ENCODE measurements around the gene MYH7. TPM values are rescaled to one million over a fixed set of nuclear protein-coding genes. Genes with fewer than 3 reads are reported as not detected.

MYH7 gene
- total and polyA plus RNA-seq, 2 of the 4 experiments (the other 2 are of a cell fraction), result not detected

- no peak overlapping the region for H2AFZ ChIP-seq (replicated peaks; ENCODE audit: low read length, poor library complexity)
- no CpG with 5 or more reads among the region's 4 CpGs for WGBS, 2 experiments (ENCODE audit: extremely low coverage in 2 of 2, insufficient read length in 1 of 2)
- H4K91ac ChIP-seq (ENCODE audit: insufficient read depth, low read depth, low read length), result no peak overlapping the region
- no peak overlapping the region for H2BK15ac ChIP-seq (ENCODE audit: low read depth, low read length)
- H2BK5ac ChIP-seq (ENCODE audit: low read depth, low read length, poor library complexity, severe bottlenecking), result no peak overlapping the region
- H4K8ac ChIP-seq (ENCODE audit: low read depth in 2 of 2, low read length in 2 of 2), result no peak overlapping the region
- H3K79me1 ChIP-seq (ENCODE audit: low read depth in 1 of 2, low read length in 2 of 2), result no peaks in the 10 kb centered on the region
- no peaks in the 10 kb centered on the region for H4K20me1 ChIP-seq (ENCODE audit: insufficient read depth, low read length)
- no peak overlapping the region for H2BK120ac ChIP-seq (ENCODE audit: low read depth, low read length)
- H3K4me3 ChIP-seq (ENCODE audit: insufficient read depth, low read depth, low read length), result no peak overlapping the region
- H3K9me3 ChIP-seq (ENCODE audit: control insufficient read depth, insufficient read depth, low read length), result no peaks in the 10 kb centered on the region
- ATAC-seq (ENCODE audit: low read depth), result no peak
- H3K9me1 ChIP-seq (ENCODE audit: insufficient read depth, low read length), result no peaks in the 10 kb centered on the region
- DNase-seq, result no peak
- BruUV-seq (replicated peaks), result no TSS peak
- no peaks in the 10 kb centered on the region for H3K36me3 ChIP-seq (ENCODE audit: control insufficient read depth, insufficient read depth, low read length)
- no peak overlapping the region for H3K4ac ChIP-seq (ENCODE audit: low read depth, low read length)
- CTCF ChIA-PET, result no interaction called here
- H3K14ac ChIP-seq (replicated peaks; ENCODE audit: low read depth, low read length), result no peak overlapping the region
- H3K18ac ChIP-seq (ENCODE audit: low read depth, low read length), result no peak overlapping the region
- TF ChIP-seq RCOR1 (IDR thresholded peaks at IDR 0.05; ENCODE audit: insufficient replicate concordance, low read length) (no peak), MXI1 (IDR thresholded peaks at IDR 0.05; ENCODE audit: borderline replicate concordance, low read depth, low read length) (no peak), FOS (IDR thresholded peaks at IDR 0.05; ENCODE audit: low read depth, low read length) (no peak), BHLHE40 (IDR thresholded peaks at IDR 0.05; ENCODE audit: low read depth, low read length) (no peak), RFX5 (IDR thresholded peaks at IDR 0.05; ENCODE audit: low read depth, low read length) (no peak), MAFK (IDR thresholded peaks at IDR 0.05; ENCODE audit: low read depth, low read length) (no peak), POLR2A (IDR thresholded peaks at IDR 0.05; ENCODE audit: low read depth, low read length) (no peak), CEBPB (IDR thresholded peaks at IDR 0.05; ENCODE audit: low read depth, low read length) (no peak), NFE2L2 (IDR thresholded peaks at IDR 0.05; ENCODE audit: low read depth, low read length) (no peak), SMC3 (IDR thresholded peaks at IDR 0.05; ENCODE audit: low read depth, low read length) (no peak), ELK1 (IDR thresholded peaks at IDR 0.05; ENCODE audit: borderline replicate concordance, low read depth, low read length) (no peak), USF2 (IDR thresholded peaks at IDR 0.05; ENCODE audit: low read depth, low read length) (no peak), MAZ (IDR thresholded peaks at IDR 0.05; ENCODE audit: borderline replicate concordance, low read depth, low read length) (no peak), RAD21 (IDR thresholded peaks at IDR 0.05; ENCODE audit: low read length) (no peak)
- H3K9ac ChIP-seq (ENCODE audit: low read depth, low read length), result no peak overlapping the region
- H2AK5ac ChIP-seq (ENCODE audit: low read depth, low read length), result no peak overlapping the region
- peaks cover 15% of the 10 kb centered on the region for H3K27me3 ChIP-seq (ENCODE audit: control insufficient read depth, insufficient read depth, low read length)
- no peak overlapping the region for H3K27ac ChIP-seq (ENCODE audit: insufficient read depth, low read length)
- no peaks in the 10 kb centered on the region for H3K4me1 ChIP-seq (ENCODE audit: control insufficient read depth, insufficient read depth, low read length)
- no peak overlapping the region for H3K4me2 ChIP-seq (ENCODE audit: low read depth, low read length)
- no peak overlapping the region for H2AK9ac ChIP-seq (replicated peaks; ENCODE audit: low read depth, low read length, poor library complexity)
- dilution Hi-C loops (cut with HindIII; ENCODE audit: low sequenced_read_pairs, unreplicated experiment) (no loop called here), in situ Hi-C loops (cut with MboI; ENCODE audit: low sequenced_read_pairs) (no loop called here), intact Hi-C loops (cut with micrococcal nuclease) (no loop called here)
- H3K23ac ChIP-seq (ENCODE audit: low read depth, low read length), result no peak overlapping the region
- no peak overlapping the region for H3K56ac ChIP-seq (ENCODE audit: extremely low read depth, insufficient read depth, low read length)
- POLR2A ChIA-PET (ENCODE audit: unreplicated experiment), result no interaction called here
- H2BK20ac ChIP-seq (ENCODE audit: low read depth, low read length), result no peak overlapping the region
- no peak overlapping the region for H4K5ac ChIP-seq (ENCODE audit: low read depth, low read length)
These were observed 10.3 kb upstream of the MYH7 start for GRCh38 chr14:23445773-23446172.
